Measurements from ENCODE around the gene SAMD11.

- TF ChIP-seq CTCF (conservative IDR thresholded peaks at IDR 0.05; ENCODE audit: low read length) (no peak), EZH2phosphoT487 (IDR thresholded peaks at IDR 0.05; ENCODE audit: borderline replicate concordance, low read depth, low read length) (no peak)
Measured at GRCh38 chr1:960363-961131, 36.8 kb downstream of the SAMD11 start, which contains the start of gene KLHL17.

Measured in OCI-LY7 (cell line).